ENCODE data around the gene ARHGAP32.

Gene ARHGAP32

GRCh38 chr11:128967578-128967977 lies 224.5 kb downstream of the ARHGAP32 start:
- TF ChIP-seq MYC (IDR thresholded peaks at IDR 0.05; ENCODE audit: low read depth, low read length) (no peak), CTCF (IDR thresholded peaks at IDR 0.05; ENCODE audit: low read depth, low read length) (no peak)
- no peak overlapping the region for H3K4me3 ChIP-seq (ENCODE audit: low read depth, low read length)
- DNase-seq (ENCODE audit: low read depth), result no peak

- no peak overlapping the region for H3K4me3 ChIP-seq (ENCODE audit: low read depth, low read length)
Measured at GRCh38 chr11:128965485-128965884, 226.6 kb downstream of the ARHGAP32 start.

GRCh38 chr11:128964463-128964930 lies 227.6 kb downstream of the ARHGAP32 start:
- DNase-seq (ENCODE audit: low read depth), result no peak
- TF ChIP-seq MYC (IDR thresholded peaks at IDR 0.05; ENCODE audit: low read depth, low read length), result no peak
- no peak for TF ChIP-seq MAX (IDR thresholded peaks at IDR 0.05; ENCODE audit: low read depth, low read length)
- TF ChIP-seq POLR2A (IDR thresholded peaks at IDR 0.05; ENCODE audit: extremely low read depth, insufficient read length), result no peak
- TF ChIP-seq CTCF (IDR thresholded peaks at IDR 0.05; ENCODE audit: low read depth, low read length), result no peak
- no peak overlapping the region for H3K4me3 ChIP-seq (ENCODE audit: low read depth, low read length)

More at GRCh38 chr11:128965485-128965884, 226.6 kb downstream of the ARHGAP32 start:
- DNase-seq (ENCODE audit: low read depth), result no peak
- TF ChIP-seq CTCF (IDR thresholded peaks at IDR 0.05; ENCODE audit: low read depth, low read length) (no peak), MYC (IDR thresholded peaks at IDR 0.05; ENCODE audit: low read depth, low read length) (no peak), MAX (IDR thresholded peaks at IDR 0.05; ENCODE audit: low read depth, low read length) (no peak), POLR2A (IDR thresholded peaks at IDR 0.05; ENCODE audit: extremely low read depth, insufficient read length) (no peak)

- no peak for DNase-seq (ENCODE audit: low read depth)
- H3K4me3 ChIP-seq (ENCODE audit: low read depth, low read length), result no peak overlapping the region
- no peak for TF ChIP-seq MYC (IDR thresholded peaks at IDR 0.05; ENCODE audit: low read depth, low read length)
- TF ChIP-seq POLR2A (IDR thresholded peaks at IDR 0.05; ENCODE audit: extremely low read depth, insufficient read length), result no peak
- TF ChIP-seq CTCF (IDR thresholded peaks at IDR 0.05; ENCODE audit: low read depth, low read length), result no peak
- no peak for TF ChIP-seq MAX (IDR thresholded peaks at IDR 0.05; ENCODE audit: low read depth, low read length)
Measured at GRCh38 chr11:128963744-128964325, 228.3 kb downstream of the ARHGAP32 start.

- no peak overlapping the region for H3K4me3 ChIP-seq (ENCODE audit: low read depth, low read length)
- TF ChIP-seq MAX (IDR thresholded peaks at IDR 0.05; ENCODE audit: low read depth, low read length) (no peak), CTCF (IDR thresholded peaks at IDR 0.05; ENCODE audit: low read depth, low read length) (no peak), POLR2A (IDR thresholded peaks at IDR 0.05; ENCODE audit: extremely low read depth, insufficient read length) (no peak), MYC (IDR thresholded peaks at IDR 0.05; ENCODE audit: low read depth, low read length) (no peak)
- DNase-seq (ENCODE audit: low read depth), result no peak
Measured at GRCh38 chr11:128962896-128963295, 229.2 kb downstream of the ARHGAP32 start.

- no peak for DNase-seq (ENCODE audit: low read depth)
- no peak overlapping the region for H3K4me3 ChIP-seq (ENCODE audit: low read depth, low read length)
- TF ChIP-seq POLR2A (IDR thresholded peaks at IDR 0.05; ENCODE audit: extremely low read depth, insufficient read length), result no peak
- no peak for TF ChIP-seq CTCF (IDR thresholded peaks at IDR 0.05; ENCODE audit: low read depth, low read length)
- TF ChIP-seq MYC (IDR thresholded peaks at IDR 0.05; ENCODE audit: low read depth, low read length), result no peak
Measured at GRCh38 chr11:128961645-128962044, 230.5 kb downstream of the ARHGAP32 start.

Measured in NB4 (cell line).